ENCODE measurements around the gene KIAA1671. TPM values are rescaled to one million over a fixed set of nuclear protein-coding genes. Genes with fewer than 3 reads are reported as not detected.

Gene KIAA1671
- total RNA-seq, 1 donor from 2014 or later, result 28.5 TPM

DNA sequence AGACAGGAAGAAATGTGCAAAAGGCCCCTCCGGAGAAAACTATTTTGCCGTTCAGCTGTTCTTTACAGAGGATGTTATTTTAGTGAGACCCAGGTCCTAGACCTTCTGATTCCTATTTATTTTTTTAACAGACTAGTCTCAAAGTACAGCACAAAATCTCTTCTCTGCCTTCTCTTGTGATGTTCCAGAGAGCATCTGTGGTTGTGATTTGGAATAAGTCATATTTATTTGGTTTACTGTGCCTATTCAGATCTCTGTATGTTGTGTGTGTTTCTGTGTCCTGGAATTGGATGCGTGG lies 26.1 kb upstream of the KIAA1671 start:
- peaks cover 2% of the 10 kb centered on the region for H3K36me3 Mint-ChIP-seq (ENCODE audit: low read depth)
- H3K27me3 Mint-ChIP-seq (ENCODE audit: low read depth), result peaks cover 11% of the 10 kb centered on the region
- H3K27ac Mint-ChIP-seq (ENCODE audit: unreplicated experiment), result peak overlapping the region; percentile 85
- DNase-seq (ENCODE audit: low spot score), result no peak
- peaks cover 10% of the 10 kb centered on the region for H3K4me1 Mint-ChIP-seq (ENCODE audit: low read depth)
- H3K9me3 Mint-ChIP-seq (ENCODE audit: low read depth), result no peaks in the 10 kb centered on the region
- H3K4me3 Mint-ChIP-seq (ENCODE audit: unreplicated experiment), result peak overlapping the region; percentile 22
- TF ChIP-seq, protein P1, sequence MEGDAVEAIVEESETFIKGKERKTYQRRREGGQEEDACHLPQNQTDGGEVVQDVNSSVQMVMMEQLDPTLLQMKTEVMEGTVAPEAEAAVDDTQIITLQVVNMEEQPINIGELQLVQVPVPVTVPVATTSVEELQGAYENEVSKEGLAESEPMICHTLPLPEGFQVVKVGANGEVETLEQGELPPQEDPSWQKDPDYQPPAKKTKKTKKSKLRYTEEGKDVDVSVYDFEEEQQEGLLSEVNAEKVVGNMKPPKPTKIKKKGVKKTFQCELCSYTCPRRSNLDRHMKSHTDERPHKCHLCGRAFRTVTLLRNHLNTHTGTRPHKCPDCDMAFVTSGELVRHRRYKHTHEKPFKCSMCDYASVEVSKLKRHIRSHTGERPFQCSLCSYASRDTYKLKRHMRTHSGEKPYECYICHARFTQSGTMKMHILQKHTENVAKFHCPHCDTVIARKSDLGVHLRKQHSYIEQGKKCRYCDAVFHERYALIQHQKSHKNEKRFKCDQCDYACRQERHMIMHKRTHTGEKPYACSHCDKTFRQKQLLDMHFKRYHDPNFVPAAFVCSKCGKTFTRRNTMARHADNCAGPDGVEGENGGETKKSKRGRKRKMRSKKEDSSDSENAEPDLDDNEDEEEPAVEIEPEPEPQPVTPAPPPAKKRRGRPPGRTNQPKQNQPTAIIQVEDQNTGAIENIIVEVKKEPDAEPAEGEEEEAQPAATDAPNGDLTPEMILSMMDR (IDR thresholded peaks at IDR 0.05), result no peak

DNA sequence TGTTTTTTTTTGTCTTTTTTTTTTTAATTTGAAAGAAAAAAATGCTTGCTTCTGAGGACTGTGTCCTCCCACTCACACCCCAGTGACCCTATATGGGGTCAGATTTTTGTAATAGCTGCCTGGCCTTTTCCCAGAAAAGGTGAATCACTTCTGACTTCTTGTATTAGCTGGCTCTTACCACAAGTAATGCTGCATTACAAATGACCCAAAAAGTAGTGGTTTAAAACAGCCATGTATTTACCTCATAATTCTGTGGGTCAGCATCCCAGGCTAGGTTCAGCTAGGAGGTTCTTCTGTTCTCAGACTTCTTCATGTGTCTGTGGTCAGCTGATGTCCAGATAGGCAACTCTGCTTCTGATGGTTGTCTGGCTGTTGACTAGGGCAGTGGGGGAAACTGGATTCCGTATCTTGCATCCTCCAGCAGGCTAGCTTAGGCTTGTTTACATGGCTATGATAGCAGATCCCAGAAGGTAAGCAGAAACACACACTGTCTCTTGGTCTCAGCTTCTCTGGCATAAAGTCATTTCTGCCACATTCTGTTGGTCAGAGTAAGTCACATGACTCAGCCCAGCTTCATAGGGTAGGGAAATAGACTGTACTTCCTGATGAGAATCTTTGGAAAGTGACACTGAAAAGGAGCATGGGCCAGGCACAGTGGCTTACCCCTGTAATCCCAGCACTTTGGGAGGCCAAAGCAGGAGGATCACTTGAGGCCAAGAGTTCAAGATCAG lies 25.5 kb upstream of the KIAA1671 start:
- no peak overlapping the region for H3K27ac Mint-ChIP-seq (ENCODE audit: unreplicated experiment)
- H3K4me1 Mint-ChIP-seq (ENCODE audit: low read depth), result peaks cover 10% of the 10 kb centered on the region
- H3K4me3 Mint-ChIP-seq (ENCODE audit: unreplicated experiment), result no peak overlapping the region
- TF ChIP-seq, protein P1 (IDR thresholded peaks at IDR 0.05), result no peak
- no peaks in the 10 kb centered on the region for H3K9me3 Mint-ChIP-seq (ENCODE audit: low read depth)
- H3K36me3 Mint-ChIP-seq (ENCODE audit: low read depth), result peaks cover 2% of the 10 kb centered on the region
- H3K27me3 Mint-ChIP-seq (ENCODE audit: low read depth), result peaks cover 17% of the 10 kb centered on the region
- no peak for DNase-seq (ENCODE audit: low spot score)

DNA sequence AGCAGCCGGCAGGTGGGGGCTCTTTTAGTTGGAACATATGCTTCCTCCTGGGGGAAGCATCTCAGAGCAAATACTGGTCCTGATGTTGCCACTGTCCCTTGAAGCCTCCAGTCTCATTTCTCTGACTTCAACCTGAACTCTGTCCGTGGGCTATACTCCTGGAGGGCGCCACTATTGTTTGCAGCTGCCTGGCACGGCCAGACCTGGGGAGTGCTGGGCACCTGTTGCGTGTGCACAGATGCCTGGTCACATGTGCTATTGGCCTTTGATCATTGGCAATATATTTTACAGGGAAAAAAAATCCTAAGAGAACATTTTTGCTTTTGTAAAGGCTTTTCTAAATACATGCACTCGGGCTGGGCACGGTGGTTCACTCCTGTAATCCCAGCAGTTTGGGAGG lies 24.2 kb upstream of the KIAA1671 start:
- Mint-ChIP-seq H3K36me3 (ENCODE audit: low read depth) (peaks cover 2% of the 10 kb centered on the region), H3K27me3 (ENCODE audit: low read depth) (peaks cover 26% of the 10 kb centered on the region), H3K4me3 (ENCODE audit: unreplicated experiment) (no peak overlapping the region), H3K27ac (ENCODE audit: unreplicated experiment) (no peak overlapping the region), H3K9me3 (ENCODE audit: low read depth) (no peaks in the 10 kb centered on the region), H3K4me1 (ENCODE audit: low read depth) (peaks cover 10% of the 10 kb centered on the region)
- TF ChIP-seq, protein P1 (IDR thresholded peaks at IDR 0.05), result no peak
- DNase-seq (ENCODE audit: low spot score), result no peak

- Mint-ChIP-seq H3K4me1 (ENCODE audit: low read depth) (peaks cover 10% of the 10 kb centered on the region), H3K27me3 (ENCODE audit: low read depth) (peaks cover 27% of the 10 kb centered on the region), H3K9me3 (ENCODE audit: low read depth) (no peaks in the 10 kb centered on the region), H3K4me3 (ENCODE audit: unreplicated experiment) (no peak overlapping the region), H3K27ac (ENCODE audit: unreplicated experiment) (no peak overlapping the region), H3K36me3 (ENCODE audit: low read depth) (peaks cover 2% of the 10 kb centered on the region)
- TF ChIP-seq, protein P1 (IDR thresholded peaks at IDR 0.05), result no peak
- DNase-seq (ENCODE audit: low spot score), result no peak
Measured at GRCh38 chr22:24930678-24931077, 21.8 kb upstream of the KIAA1671 start.

GRCh38 chr22:24935771-24936483 lies 16.6 kb upstream of the KIAA1671 start:
- no peak overlapping the region for H3K4me3 Mint-ChIP-seq (ENCODE audit: unreplicated experiment)
- H3K9me3 Mint-ChIP-seq (ENCODE audit: low read depth), result no peaks in the 10 kb centered on the region
- TF ChIP-seq, protein P1 (IDR thresholded peaks at IDR 0.05), result no peak
- H3K27ac Mint-ChIP-seq (ENCODE audit: unreplicated experiment), result no peak overlapping the region
- H3K4me1 Mint-ChIP-seq (ENCODE audit: low read depth), result no peaks in the 10 kb centered on the region
- peaks cover 23% of the 10 kb centered on the region for H3K27me3 Mint-ChIP-seq (ENCODE audit: low read depth)
- DNase-seq (ENCODE audit: low spot score), result no peak
- H3K36me3 Mint-ChIP-seq (ENCODE audit: low read depth), result no peaks in the 10 kb centered on the region
